HG02678 (cell line): Measurements from ENCODE around the gene BPI.
"Not testable (repeated sequence)": the region's sequence is repeated elsewhere in the genome, so short reads cannot be mapped to it uniquely, and the experiment has no call there.

ENCODE experiments used
- ATAC-seq: cut with Tn5 transposase; IDR thresholded peaks from one replicate; pipeline ENCODE4 v1.9.1; 2021; ENCODE audit warnings: mild to moderate bottlenecking, moderate library complexity; ENCODE audit not compliant: unreplicated experiment

The BPI gene

DNA sequence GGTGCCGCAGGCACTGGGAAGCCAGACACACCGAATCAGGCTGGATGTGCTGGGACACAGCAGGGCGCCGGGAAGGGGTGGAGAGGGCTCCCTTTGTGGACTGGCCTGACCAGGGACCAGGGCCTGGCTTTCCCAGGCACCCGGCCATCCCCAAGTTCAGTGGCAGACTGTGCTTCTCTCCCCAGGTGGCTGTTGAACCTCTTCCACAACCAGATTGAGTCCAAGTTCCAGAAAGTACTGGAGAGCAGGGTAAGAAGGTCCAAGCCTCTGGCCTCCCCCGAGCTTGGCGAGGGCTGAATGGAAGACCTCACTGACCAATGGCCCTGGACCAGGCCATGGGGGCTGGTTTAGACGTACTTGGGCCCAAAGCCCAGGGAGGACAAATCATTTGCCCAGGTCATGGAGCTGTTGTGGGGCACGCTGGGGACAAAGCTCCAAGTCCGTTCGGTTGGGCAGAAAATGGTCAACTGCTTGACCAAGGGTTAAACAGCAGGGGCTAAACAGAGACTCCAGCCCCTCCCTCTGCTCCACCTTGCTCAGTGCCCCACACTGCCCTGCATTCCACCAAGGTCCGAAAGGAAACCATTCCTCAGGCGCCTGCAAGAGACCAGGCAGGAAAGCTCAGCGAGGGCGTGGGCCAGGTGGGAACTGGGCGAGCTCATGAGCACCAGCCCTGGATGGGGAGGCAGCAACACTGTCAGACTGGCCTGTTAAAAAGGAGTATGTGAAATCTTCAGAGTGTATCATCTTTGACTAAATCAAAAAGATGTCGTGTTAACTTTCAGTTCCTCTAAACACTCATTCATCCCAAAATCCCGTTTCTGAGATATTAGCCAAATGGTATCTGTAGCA lies 51.4 kb downstream of the BPI start:
- ATAC-seq: no peak

DNA sequence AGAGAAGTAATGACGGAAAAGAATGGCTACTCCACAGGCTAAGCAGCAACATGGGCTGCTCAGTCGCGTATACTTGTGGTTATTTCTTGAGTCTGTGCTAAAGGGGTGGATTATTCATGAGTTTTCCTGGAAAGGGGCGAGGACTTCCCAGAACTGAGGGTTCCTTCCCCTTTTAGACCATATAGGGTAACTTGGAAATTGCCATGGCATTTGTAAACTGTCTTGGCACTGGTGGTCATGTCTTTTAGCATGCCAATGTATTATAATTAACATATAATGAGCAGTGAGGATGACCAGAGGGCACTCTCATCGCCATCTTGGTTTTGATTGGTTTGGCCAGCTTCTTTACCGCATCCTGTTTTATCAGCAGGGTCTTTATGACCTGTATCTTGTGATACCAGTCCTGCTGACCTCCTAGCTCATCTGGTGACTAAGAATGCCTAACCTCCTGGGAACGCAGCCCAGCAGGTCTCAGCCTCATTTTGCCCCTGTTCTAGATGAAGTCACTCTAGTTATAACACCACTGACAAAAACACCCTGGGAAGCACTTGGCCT lies 53.8 kb downstream of the BPI start:
- no peak for ATAC-seq

DNA sequence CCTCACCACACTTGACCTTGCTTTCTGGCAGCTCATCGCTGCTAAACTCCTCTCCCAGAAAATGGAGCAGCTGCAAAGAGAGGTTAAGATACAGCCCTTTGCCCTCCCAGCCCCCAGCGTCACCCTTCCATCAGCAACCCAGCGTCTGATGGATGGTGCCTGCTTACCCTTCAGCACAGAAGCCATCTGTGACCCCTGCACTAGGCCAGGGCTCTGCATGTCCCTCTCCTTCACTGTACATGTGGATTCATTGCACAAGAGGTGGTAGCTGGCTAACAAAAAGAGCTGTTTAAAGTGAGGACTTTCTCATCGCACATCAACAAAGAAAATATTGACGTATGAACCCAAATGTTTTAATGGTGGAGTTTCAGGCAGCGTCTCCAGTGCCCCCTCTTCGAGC lies 54.6 kb downstream of the BPI start:
- ATAC-seq: no peak

DNA sequence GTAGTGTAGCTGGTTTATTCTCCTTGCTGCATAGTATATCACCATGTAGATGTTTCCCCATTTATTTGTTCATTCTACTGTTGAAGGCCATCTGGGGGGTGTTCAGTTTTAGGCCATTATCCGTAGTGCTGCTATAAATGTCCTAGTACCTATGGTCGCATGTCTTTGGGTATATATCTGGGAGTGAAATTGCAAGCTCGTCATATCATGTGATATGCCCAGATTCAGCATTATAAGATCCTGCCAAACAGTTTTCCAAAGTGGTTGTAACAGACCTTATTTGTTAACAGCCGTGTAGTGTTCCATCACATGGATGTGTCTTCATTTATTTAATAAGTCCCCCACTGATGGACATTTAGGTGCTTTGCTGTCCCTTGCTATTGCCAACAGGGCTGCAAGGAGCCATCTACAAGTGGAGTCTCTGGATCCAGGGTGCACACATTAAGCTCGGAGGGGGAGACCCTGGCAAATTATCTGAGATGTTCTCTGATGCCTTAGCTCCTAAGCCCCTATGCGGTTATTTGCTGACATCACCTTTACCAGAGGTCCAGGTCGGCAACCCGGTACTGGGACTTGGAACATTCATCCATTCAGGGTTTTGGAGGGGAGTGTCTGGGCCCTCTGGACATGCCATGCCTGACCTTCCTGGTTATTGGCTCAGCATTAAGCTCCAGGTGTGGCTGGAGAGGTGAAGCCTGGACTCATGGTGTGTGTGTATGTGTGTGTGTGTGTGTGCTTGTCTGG lies 59.2 kb downstream of the BPI start:
- ATAC-seq: no peak

DNA sequence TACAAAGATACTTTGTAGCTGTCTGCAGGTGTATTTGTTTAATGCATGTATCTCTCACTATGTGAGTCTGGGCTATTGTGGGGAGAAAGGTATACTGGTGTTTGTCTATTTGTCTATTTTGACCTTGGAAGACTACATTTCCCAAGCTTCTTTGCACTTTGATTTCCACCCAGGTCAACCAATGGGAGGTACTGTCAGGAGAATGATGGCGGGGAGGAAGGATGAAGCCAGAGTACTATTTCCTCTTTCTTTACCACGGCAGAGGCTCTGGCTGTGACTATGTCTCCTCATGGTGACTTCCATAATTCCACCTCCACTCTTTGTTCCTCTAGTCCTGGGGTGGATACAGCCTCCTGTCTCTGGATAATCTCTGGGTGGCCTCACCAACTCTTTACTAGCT lies 65.4 kb downstream of the BPI start:
- ATAC-seq: no peak

DNA sequence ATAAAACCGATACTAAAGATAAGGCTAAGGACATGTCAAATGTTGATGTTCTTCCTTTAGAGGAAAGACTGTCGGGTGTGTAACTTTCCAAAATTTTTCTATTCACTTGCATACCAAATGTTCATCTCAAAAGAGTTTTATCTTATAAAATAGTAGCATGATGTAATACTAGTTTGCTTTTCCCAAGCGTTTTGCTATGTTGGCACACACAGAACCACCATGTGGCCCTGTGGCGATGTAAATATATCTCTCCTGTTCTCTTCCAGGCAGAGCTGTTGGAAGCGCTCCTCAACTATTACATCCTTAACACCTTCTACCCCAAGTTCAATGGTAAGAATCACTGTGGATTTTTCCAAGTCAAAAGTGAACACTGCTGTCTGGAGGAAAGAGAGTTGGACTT lies 68.8 kb downstream of the BPI start:
- ATAC-seq: no peak

DNA sequence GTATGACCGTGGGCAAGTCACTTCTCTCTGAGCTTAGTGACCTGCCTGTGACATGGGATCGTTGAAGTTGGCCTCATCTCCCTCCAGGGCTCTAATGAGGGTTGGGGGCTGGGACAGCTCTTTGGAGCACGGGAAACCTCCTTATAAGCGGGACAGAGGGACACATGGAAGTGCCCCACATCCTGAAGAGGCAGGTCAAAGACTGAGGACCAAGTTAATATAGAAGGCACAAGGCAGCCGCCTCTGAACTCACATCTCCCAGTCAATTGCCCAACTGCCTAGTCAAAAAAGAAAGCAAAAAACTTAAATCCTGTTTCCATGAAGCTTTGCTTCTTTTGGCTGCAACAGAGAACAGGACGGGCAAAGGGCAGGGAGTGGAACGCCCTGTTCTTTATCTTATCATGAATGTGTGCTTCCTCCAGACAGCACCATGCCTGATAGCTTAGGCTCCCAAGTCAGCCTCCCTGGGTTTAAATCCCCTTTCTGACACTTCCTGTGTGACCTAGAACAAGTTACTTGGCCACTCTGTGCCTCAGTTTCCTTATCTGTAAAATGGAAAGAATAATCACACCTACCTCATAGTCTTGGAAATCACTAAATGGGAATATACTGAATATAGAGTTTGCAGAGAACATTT lies 69.4 kb downstream of the BPI start:
- ATAC-seq: no peak

DNA sequence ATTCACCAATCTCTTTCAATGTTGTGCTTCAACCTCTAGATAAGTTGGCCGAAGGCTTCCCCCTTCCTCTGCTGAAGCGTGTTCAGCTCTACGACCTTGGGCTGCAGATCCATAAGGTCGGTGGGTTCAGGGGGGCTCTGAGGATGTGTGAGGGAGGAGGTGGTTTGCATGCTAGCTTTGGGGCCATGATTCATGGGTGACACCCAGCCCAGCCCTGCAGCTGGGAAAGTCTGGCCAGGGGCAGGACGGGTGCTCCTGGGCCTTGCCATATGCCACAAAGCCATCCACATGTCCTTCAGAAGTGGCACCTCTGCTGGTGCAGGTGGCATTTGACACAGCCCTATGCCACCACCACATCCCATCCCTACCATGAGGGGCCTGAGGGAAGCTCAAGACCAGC lies 69.9 kb downstream of the BPI start:
- no peak for ATAC-seq

DNA sequence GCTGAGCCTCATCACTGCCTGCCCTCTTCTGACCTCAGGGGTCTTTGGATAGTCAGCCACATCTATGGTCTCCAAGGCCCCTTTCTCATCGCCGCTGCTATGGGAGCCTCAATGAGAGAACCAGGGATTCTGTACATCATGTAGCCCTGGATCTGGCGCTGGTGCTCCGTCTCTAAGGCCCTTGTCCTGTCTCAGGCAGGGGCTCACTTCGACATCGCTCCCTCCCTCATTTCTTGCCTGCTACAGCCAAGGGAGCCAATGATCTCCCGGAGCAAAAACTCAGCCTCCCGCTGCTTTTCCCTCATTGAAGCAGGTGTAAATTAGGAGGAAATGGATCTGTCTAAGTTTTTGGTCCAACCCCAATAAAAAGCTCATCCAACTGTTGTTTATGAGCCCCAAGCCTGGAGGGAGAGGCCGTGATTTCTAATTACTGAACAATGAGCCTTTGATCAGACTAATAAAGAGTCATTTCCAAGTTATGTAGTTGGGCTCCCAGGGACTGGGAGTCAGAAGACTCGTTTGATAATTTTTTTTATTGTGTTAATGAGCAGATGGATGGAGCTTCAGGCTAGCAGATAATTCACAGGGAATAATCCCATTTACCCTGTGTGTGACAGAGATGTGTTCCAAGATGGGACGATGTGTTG lies 73.2 kb downstream of the BPI start:
- no peak for ATAC-seq

DNA sequence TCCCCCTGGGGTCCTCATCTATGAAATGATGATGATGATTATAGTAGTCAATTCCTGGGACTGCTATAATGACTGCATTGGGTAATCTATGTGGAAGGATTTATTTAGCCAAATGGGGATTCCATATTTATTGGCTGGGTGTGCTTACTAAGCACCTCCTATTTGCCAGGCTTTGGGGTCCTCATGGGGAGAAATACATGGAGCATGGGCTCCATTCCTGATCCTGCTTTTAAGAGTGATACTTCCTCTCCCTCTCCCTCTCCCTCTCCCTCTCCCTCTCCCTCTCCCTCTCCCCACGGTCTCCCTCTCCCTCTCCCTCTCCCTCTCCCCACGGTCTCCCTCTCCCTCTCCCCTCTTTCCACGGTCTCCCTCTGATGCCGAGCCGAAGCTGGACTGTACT lies 73.9 kb downstream of the BPI start:
- not testable (repeated sequence) for ATAC-seq

DNA sequence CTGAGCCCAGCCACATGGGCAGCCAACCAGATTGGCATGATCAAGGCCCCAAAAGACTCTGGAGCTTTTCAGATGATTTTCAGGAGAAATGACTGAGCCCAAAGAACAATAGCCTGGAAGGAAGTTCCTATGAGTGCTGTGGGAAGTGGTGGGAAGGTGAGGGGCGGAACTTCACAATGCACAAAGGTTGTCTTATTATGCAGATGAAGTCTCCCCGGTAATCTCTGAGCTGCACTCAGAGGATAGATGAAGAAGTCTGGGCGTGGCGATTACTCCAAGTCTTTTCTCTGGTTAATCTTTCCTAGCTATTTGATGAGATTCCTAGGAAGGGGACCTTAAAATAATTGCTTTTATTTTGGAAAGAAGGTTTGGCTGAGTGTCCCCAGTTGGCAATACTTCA lies 79.2 kb downstream of the BPI start:
- ATAC-seq: no peak

DNA sequence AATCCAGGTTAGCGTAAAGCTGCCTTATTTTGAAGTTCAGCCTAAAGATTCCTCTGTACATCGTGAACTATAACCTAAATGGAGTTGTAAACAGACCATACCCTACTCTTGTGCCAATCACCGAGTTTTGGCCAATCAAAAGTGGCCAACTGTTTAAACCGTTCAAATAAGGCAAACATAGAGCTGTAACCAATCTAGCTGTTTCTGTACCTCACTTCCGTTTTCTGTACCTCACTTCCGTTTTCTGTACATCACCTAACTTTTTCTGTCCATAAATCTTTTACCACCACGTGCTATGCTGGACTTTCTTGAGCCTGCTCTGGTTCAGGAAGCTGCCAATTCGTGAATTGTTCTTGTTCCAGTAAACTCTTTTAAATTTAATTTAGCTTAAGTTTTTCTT lies 82.0 kb downstream of the BPI start:
- no peak for ATAC-seq

DNA sequence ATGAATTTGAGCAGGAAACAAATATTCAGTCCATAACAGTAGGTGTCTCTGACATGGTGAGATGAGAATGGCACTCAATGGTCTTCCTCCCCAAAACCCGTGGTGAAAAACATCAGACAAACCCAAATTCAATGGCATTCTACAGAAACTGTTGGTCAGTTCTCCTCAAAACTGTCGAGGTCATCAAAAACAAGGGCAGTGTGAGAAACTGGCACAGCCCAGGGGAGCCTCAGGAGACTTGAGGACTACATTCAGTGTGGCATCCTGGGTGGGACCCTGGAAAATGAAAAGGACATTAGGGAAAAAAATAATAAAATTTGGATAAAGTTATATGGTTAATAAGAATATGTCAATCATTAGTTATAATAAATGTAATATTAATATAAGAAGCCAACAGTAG lies 82.9 kb downstream of the BPI start:
- ATAC-seq: no peak
